ENCODE data around the gene FAM184A. TPM values are rescaled to one million over a fixed set of nuclear protein-coding genes. Genes with fewer than 3 reads are reported as not detected.

Gene FAM184A
- total and polyA plus RNA-seq, 2 of the 8 experiments (the other 6 are each of a cell fraction or from before 2014, with no cell fraction given): 6.3 to 11.3 TPM

- TF ChIP-seq CHD7 (IDR thresholded peaks at IDR 0.05; ENCODE audit: insufficient replicate concordance, low read length) (no peak), RNF2 (IDR thresholded peaks at IDR 0.05; ENCODE audit: borderline replicate concordance, low read depth, low read length, missing control alignments, poor library complexity, severe bottlenecking) (no peak), CBX5 (IDR thresholded peaks at IDR 0.05; ENCODE audit: low read depth, low read length) (no peak), CBX8 (IDR thresholded peaks at IDR 0.05; ENCODE audit: borderline replicate concordance, low read depth, low read length) (no peak), SUZ12 (IDR thresholded peaks at IDR 0.05; ENCODE audit: low read length) (no peak), POLR2AphosphoS5 (IDR thresholded peaks at IDR 0.05; ENCODE audit: low read depth, low read length) (no peak), FOSL1 (IDR thresholded peaks at IDR 0.05; ENCODE audit: insufficient read depth, low read depth, low read length) (no peak), GTF2F1 (IDR thresholded peaks at IDR 0.05; ENCODE audit: borderline replicate concordance, low read depth, low read length) (no peak)
- TF ChIP-seq, protein P1, sequence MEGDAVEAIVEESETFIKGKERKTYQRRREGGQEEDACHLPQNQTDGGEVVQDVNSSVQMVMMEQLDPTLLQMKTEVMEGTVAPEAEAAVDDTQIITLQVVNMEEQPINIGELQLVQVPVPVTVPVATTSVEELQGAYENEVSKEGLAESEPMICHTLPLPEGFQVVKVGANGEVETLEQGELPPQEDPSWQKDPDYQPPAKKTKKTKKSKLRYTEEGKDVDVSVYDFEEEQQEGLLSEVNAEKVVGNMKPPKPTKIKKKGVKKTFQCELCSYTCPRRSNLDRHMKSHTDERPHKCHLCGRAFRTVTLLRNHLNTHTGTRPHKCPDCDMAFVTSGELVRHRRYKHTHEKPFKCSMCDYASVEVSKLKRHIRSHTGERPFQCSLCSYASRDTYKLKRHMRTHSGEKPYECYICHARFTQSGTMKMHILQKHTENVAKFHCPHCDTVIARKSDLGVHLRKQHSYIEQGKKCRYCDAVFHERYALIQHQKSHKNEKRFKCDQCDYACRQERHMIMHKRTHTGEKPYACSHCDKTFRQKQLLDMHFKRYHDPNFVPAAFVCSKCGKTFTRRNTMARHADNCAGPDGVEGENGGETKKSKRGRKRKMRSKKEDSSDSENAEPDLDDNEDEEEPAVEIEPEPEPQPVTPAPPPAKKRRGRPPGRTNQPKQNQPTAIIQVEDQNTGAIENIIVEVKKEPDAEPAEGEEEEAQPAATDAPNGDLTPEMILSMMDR (IDR thresholded peaks at IDR 0.05; ENCODE audit: control extremely low read depth in 1 of 3, insufficient read depth in 1 of 3, low read depth in 1 of 3, low read length in 3 of 3): no peak
Measured at GRCh38 chr6:119113961-119114360, 35.5 kb upstream of the FAM184A start (continued).
